Loucy (cell line): Measurements from ENCODE around the gene PRKAR2B.

Experiments
- EZH2phosphoT487 ChIP-seq: fragments of 200-600 bp; IDR thresholded peaks from 2 replicates; pipeline ENCODE4 v1.6.1; 2018; ENCODE audit warnings: antibody characterized with exemption, mild to moderate bottlenecking, moderate library complexity, borderline replicate concordance
- TF ChIP-seq, protein P1 (sequence below): fragments of 200-600 bp; sonication (generic); conservative IDR thresholded peaks from 2 replicates; pipeline ENCODE4 v1.5.1; 2014; ENCODE audit warnings: mild to moderate bottlenecking, antibody characterized with exemption, low read length

DNA sequence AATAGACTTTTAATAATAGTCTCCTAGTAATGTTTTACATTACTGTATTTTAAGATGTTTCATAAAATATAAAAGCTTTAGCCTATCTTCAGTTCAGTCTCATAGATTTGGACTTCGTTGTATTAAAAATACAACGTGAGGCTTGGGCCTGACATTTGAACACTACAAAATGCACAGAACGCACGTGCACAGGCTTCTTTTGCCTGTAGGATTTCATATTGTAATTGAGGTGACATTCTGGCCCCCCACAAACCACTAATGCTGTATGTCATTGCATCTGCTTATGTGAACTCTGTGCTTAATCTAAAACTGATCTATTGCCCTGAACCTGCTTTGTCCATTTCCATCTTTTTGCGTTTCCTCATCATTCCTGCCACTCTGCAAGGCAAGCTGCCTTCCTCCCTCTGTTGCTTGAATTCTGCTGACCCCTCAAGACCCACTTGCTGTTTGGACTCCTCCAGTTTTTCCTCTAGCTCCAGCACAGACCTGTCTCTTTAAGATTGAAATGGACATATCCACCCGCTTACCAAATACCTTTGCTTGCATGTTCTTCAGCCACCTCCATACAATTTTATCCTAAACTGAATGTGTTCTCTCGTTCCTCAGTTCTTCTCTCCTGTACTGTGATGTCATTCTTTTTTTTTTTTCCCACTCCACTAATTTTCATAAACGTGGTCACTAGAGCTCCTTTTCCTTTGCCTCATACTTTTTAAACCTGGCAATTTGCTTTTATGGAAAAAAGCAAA is 12.4 kb downstream of the PRKAR2B start:
- TF ChIP-seq, protein P1, sequence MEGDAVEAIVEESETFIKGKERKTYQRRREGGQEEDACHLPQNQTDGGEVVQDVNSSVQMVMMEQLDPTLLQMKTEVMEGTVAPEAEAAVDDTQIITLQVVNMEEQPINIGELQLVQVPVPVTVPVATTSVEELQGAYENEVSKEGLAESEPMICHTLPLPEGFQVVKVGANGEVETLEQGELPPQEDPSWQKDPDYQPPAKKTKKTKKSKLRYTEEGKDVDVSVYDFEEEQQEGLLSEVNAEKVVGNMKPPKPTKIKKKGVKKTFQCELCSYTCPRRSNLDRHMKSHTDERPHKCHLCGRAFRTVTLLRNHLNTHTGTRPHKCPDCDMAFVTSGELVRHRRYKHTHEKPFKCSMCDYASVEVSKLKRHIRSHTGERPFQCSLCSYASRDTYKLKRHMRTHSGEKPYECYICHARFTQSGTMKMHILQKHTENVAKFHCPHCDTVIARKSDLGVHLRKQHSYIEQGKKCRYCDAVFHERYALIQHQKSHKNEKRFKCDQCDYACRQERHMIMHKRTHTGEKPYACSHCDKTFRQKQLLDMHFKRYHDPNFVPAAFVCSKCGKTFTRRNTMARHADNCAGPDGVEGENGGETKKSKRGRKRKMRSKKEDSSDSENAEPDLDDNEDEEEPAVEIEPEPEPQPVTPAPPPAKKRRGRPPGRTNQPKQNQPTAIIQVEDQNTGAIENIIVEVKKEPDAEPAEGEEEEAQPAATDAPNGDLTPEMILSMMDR = no peak
- TF ChIP-seq EZH2phosphoT487 = no peak
